Measurements from ENCODE around the gene LTB4R2.

LTB4R2 gene

DNA sequence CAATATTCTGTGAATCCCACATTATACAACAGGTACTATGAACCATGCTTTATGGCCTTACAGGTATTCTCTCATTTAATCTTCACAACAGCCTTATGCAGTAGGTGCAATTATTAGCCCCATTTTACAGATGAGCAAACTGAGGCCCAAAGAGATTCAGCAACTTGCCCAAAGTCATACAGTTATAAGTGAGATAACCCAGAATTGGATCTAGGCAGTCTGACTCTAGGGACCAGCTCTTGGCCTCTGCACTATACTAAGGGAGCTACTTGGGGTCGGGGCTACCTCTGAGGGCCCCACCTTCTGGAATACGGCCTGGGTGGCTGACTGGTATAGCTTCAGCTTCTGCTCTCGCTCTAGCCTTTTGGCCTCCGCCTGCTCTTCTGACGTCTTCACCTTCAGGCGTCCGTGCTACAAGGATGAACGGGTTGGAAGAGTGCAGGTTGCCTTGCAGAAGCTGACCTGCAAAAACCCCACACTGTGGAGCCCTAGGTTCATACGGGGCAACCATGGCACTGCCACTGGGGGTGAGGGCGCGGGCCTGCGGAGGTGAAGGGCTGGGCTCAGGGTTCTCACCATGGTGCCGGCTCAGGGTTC is 39.3 kb upstream of the LTB4R2 start:
- ChIA-PET CTCF (interaction anchor here (0.6 to 3.0 kb wide), 12 partner anchors 11 to 167 kb away, joined by 3 to 17 read pairs (median 4); partner anchors contain the start of genes CIDEB, LTB4R2, MDP1 and TINF2), POLR2A (interaction anchor here (0.5 to 2.9 kb wide), 32 partner anchors 9 to 218 kb away, joined by 3 to 47 read pairs (median 5); partner anchors contain the start of genes CIDEB, DCAF11, DHRS1 and EMC9)
- no peaks in the 10 kb centered on the region for H3K9me3 ChIP-seq (ENCODE audit: control insufficient read depth, insufficient read depth, low read depth, low read length)
- 0 out of 2 replicates have a peak, but pooled peaks have one; percentile 29 for TF ChIP-seq KLF8 (tag by site-specific recombination; IDR thresholded peaks at IDR 0.05)
- no peak for TF ChIP-seq ZNF701 (tag by site-specific recombination; IDR thresholded peaks at IDR 0.05)
- TF ChIP-seq, protein P1, sequence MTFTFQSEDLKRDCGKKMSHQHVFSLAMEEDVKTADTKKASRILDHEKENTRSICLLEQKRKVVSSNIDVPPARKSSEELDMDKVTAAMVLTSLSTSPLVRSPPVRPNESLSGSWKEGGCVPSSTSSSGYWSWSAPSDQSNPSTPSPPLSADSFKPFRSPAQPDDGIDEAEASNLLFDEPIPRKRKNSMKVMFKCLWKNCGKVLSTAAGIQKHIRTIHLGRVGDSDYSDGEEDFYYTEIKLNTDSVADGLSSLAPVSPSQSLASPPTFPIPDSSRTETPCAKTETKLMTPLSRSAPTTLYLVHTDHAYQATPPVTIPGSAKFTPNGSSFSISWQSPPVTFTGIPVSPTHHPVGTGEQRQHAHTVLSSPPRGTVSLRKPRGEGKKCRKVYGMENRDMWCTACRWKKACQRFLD (tag by site-specific recombination; IDR thresholded peaks at IDR 0.05): no peak
- TF ChIP-seq ZNF747 (tag by site-specific recombination; IDR thresholded peaks at IDR 0.05): no peak
- no peak for TF ChIP-seq ZNF404 (tag by site-specific recombination; IDR thresholded peaks at IDR 0.05)
- peak; percentile 42; the same call in 1 of the 2 replicates for TF ChIP-seq ZNF24 (tag by site-specific recombination; IDR thresholded peaks at IDR 0.05)
- no peak for TF ChIP-seq GLI2 (tag by site-specific recombination; IDR thresholded peaks at IDR 0.05; ENCODE audit: borderline replicate concordance, low read depth)
- TF ChIP-seq ZNF335 (tag by site-specific recombination; conservative IDR thresholded peaks at IDR 0.05): no peak
- TF ChIP-seq HOXD13 (CRISPR knock-in tag; IDR thresholded peaks at IDR 0.05; ENCODE audit: borderline replicate concordance): no peak
- no peak for TF ChIP-seq OVOL3 (tag by site-specific recombination; IDR thresholded peaks at IDR 0.05)
- TF ChIP-seq KLF7 (tag by site-specific recombination; IDR thresholded peaks at IDR 0.05; ENCODE audit: borderline replicate concordance): no peak
- TF ChIP-seq ZNF629 (tag by site-specific recombination; IDR thresholded peaks at IDR 0.05): peak; percentile 27
- TF ChIP-seq ZNF560 (tag by site-specific recombination; IDR thresholded peaks at IDR 0.05; ENCODE audit: borderline replicate concordance): no peak
- H3K4me3 ChIP-seq (ENCODE audit: low read depth, low read length): peak overlapping the region; percentile 92
- peaks cover 3% of the 10 kb centered on the region; the same call in 1 of the 2 replicates for H3K4me1 ChIP-seq (ENCODE audit: control insufficient read depth, insufficient read depth, low read length)
- H3K27ac ChIP-seq (ENCODE audit: extremely low read depth, low read depth, low read length): peak overlapping the region; percentile 94
- peaks cover 0 to 36% of the 10 kb centered on the region in 2 experiments; a peak in 1 of 3 replicates for H3K36me3 ChIP-seq (ENCODE audit: control insufficient read depth in 2 of 2, insufficient read depth in 1 of 2, low read length in 2 of 2)

DNA sequence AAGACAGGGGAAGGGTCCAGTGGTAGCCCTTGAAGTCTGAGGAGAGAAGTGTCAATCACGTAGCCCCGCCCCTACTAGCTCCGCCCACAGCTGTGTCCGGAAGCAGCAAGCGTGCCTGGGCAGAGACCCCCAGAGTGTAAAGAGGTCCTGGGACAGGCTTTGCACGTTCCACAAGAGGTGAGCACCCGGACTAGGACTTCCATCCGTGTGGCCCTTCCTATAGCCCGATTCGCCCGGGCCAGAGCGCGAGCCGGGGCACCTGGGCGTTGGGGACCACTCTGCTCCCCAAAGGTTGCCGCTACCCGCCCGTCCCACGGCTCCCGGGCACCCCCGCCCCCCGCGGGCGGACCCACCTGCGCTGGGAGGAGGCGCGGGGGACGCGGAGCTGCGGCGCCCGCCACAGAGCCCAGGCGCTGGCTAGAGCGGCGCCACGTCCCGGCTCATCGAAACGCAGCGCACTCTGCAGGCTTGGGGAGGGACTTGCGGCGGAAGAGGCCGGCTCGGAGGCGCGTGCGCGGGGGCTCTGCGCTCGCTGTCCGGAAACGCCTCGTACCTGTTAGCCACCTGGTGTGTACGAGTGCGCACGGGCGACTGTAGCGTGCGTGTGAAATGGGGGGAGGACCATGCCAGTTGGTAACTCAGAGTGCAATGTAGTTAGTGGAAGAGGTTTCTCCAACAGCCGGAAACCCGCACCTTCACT is 38.7 kb upstream of the LTB4R2 start, which contains the start of gene RABGGTA:
RABGGTA (minus strand) TSS at position 464 of the 700 bp plus-strand sequence. CDS start 482 bp downstream, outside the sequence.
- ChIA-PET CTCF (interaction anchor here (0.6 to 3.0 kb wide), 16 partner anchors 11 to 166 kb away, joined by 3 to 17 read pairs (median 4); partner anchors contain the start of genes CIDEB, LTB4R2, MDP1 and TINF2), POLR2A (interaction anchor here (0.5 to 2.9 kb wide), 36 partner anchors 9 to 219 kb away, joined by 3 to 47 read pairs (median 5); partner anchors contain the start of genes CHMP4A, CIDEB, DCAF11 and DHRS1)
- Histone ChIP-seq H3K27ac (ENCODE audit: extremely low read depth, low read depth, low read length) (peak within 1 kb of the TSS; percentile 94), H3K9me3 (ENCODE audit: control insufficient read depth, insufficient read depth, low read depth, low read length) (no peaks in the 10 kb centered on the region), H3K4me1 (ENCODE audit: control insufficient read depth, insufficient read depth, low read length) (peaks cover 3% of the 10 kb centered on the region; the same call in 1 of the 2 replicates), H3K4me3 (ENCODE audit: low read depth, low read length) (peak within 1 kb of the TSS; percentile 92), H3K36me3 (ENCODE audit: control insufficient read depth in 2 of 2, insufficient read depth in 1 of 2, low read length in 2 of 2) (peaks cover 0 to 30% of the 10 kb centered on the region in 2 experiments; a peak in 1 of 3 replicates)
- TF ChIP-seq ZNF660 (tag by site-specific recombination; IDR thresholded peaks at IDR 0.05) (peak; percentile 78; the same call in 1 of the 2 replicates), ZNF560 (tag by site-specific recombination; IDR thresholded peaks at IDR 0.05; ENCODE audit: borderline replicate concordance) (no peak), ZNF350 (tag by site-specific recombination; IDR thresholded peaks at IDR 0.05) (no peak), ZNF521 (tag by site-specific recombination; IDR thresholded peaks at IDR 0.05) (no peak), KLF10 (tag by site-specific recombination; IDR thresholded peaks at IDR 0.05) (peak; percentile 79; the same call in 1 of the 2 replicates), EGR2 (tag by site-specific recombination; IDR thresholded peaks at IDR 0.05; ENCODE audit: low read depth) (peak; percentile 54; the same call in 1 of the 2 replicates), ZNF23 (tag by site-specific recombination; IDR thresholded peaks at IDR 0.05; ENCODE audit: borderline replicate concordance) (no peak), SCRT1 (tag by site-specific recombination; IDR thresholded peaks at IDR 0.05; ENCODE audit: borderline replicate concordance) (no peak), ZNF155 (tag by site-specific recombination; IDR thresholded peaks at IDR 0.05) (no peak), ZNF654 (tag by site-specific recombination; IDR thresholded peaks at IDR 0.05; ENCODE audit: low read depth) (no peak), ZNF423 (tag by site-specific recombination; IDR thresholded peaks at IDR 0.05) (peak; percentile 21; the same call in 1 of the 2 replicates), ZNF544 (tag by site-specific recombination; IDR thresholded peaks at IDR 0.05) (no peak)
- TF ChIP-seq, protein P2, sequence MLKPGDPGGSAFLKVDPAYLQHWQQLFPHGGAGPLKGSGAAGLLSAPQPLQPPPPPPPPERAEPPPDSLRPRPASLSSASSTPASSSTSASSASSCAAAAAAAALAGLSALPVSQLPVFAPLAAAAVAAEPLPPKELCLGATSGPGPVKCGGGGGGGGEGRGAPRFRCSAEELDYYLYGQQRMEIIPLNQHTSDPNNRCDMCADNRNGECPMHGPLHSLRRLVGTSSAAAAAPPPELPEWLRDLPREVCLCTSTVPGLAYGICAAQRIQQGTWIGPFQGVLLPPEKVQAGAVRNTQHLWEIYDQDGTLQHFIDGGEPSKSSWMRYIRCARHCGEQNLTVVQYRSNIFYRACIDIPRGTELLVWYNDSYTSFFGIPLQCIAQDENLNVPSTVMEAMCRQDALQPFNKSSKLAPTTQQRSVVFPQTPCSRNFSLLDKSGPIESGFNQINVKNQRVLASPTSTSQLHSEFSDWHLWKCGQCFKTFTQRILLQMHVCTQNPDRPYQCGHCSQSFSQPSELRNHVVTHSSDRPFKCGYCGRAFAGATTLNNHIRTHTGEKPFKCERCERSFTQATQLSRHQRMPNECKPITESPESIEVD (tag by site-specific recombination; IDR thresholded peaks at IDR 0.05): no peak
- TF ChIP-seq, protein P3, sequence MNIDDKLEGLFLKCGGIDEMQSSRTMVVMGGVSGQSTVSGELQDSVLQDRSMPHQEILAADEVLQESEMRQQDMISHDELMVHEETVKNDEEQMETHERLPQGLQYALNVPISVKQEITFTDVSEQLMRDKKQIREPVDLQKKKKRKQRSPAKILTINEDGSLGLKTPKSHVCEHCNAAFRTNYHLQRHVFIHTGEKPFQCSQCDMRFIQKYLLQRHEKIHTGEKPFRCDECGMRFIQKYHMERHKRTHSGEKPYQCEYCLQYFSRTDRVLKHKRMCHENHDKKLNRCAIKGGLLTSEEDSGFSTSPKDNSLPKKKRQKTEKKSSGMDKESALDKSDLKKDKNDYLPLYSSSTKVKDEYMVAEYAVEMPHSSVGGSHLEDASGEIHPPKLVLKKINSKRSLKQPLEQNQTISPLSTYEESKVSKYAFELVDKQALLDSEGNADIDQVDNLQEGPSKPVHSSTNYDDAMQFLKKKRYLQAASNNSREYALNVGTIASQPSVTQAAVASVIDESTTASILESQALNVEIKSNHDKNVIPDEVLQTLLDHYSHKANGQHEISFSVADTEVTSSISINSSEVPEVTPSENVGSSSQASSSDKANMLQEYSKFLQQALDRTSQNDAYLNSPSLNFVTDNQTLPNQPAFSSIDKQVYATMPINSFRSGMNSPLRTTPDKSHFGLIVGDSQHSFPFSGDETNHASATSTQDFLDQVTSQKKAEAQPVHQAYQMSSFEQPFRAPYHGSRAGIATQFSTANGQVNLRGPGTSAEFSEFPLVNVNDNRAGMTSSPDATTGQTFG (tag by site-specific recombination; IDR thresholded peaks at IDR 0.05; ENCODE audit: borderline replicate concordance): no peak
- TF ChIP-seq, protein P4, sequence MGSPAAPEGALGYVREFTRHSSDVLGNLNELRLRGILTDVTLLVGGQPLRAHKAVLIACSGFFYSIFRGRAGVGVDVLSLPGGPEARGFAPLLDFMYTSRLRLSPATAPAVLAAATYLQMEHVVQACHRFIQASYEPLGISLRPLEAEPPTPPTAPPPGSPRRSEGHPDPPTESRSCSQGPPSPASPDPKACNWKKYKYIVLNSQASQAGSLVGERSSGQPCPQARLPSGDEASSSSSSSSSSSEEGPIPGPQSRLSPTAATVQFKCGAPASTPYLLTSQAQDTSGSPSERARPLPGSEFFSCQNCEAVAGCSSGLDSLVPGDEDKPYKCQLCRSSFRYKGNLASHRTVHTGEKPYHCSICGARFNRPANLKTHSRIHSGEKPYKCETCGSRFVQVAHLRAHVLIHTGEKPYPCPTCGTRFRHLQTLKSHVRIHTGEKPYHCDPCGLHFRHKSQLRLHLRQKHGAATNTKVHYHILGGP (tag by site-specific recombination; IDR thresholded peaks at IDR 0.05): no peak
